GM12878 (cell line): ENCODE measurements around the gene TSPAN7. TPM values are rescaled to one million over a fixed set of nuclear protein-coding genes. Genes with fewer than 3 reads are reported as not detected.

ENCODE experiments used
- ATAC-seq: fragments of 200-7000 bp; cut with Tn5 transposase; 3 replicates; pipeline ENCODE4 v1.9.1; 2020; ENCODE audit warnings: mild to moderate bottlenecking, moderate library complexity
- BruUV-seq: library from RNA; stranded (reverse); fragments of 400-500 nt; replicated peaks from 2 replicates; lab custom pipeline; 2021; lab: Mats Ljungman, UMichigan
- CTCF ChIA-PET: fragments of 300-600 bp; sonication (Branson Sonifier 250); formaldehyde crosslinking; extraction: SDS; loops from one replicate; lab custom pipeline; 2021; ENCODE audit warnings: inconsistent platforms; lab: Yijun Ruan, JAX
- POLR2A ChIA-PET: fragments of 350-600 bp; formaldehyde crosslinking; extraction: SDS; loops from one replicate; lab custom pipeline; 2021; ENCODE audit warnings: inconsistent platforms; lab: Charles Lee
- RAD21 ChIA-PET: fragments of 300-600 bp; sonication (Branson Sonifier 250); formaldehyde crosslinking; loops from one replicate; lab custom pipeline; 2023; ENCODE audit warnings: antibody characterized with exemption; ENCODE audit not compliant: unreplicated experiment; lab: Charles Lee
- SMC1A ChIA-PET: fragments of 300-600 bp; sonication (Branson Sonifier 250); formaldehyde crosslinking; loops from one replicate; lab custom pipeline; 2023; ENCODE audit not compliant: unreplicated experiment, uncharacterized antibody; lab: Charles Lee
- DNase-seq: peaks from one replicate; pipeline ENCODE4 v3.0.0-alpha.2; 2011; ENCODE audit warnings: low read depth, low spot score
- FAIRE-seq: peaks from 3 replicates; lab custom pipeline; 2011; peaks lifted over from hg19 to GRCh38; lab: Jason Lieb, UNC
- H2AFZ ChIP-seq: 2 replicates; pipeline ENCODE4 v1.6.0; 2011; ENCODE audit warnings: low read depth, low read length, control low read depth; ENCODE audit not compliant: control insufficient read depth
- H3K27ac ChIP-seq: 2 replicates; pipeline ENCODE4 v1.5.1; 2011; ENCODE audit warnings: control low read depth; ENCODE audit not compliant: control insufficient read depth, insufficient read depth
- H3K27me3 ChIP-seq, 2 experiments: replicated peaks in 1 of 2; 2 replicates each; pipeline versions ENCODE4 v1.6.0 to v1.6.1; 2011; ENCODE audit warnings: low read length in 1 of 2; ENCODE audit not compliant: control insufficient read depth in 2 of 2, insufficient read depth in 2 of 2
- H3K36me3 ChIP-seq, 2 experiments: 2 replicates each; pipeline ENCODE4 v1.5.1; 2011; ENCODE audit warnings: low read length in 1 of 2; ENCODE audit not compliant: control insufficient read depth in 2 of 2, insufficient read depth in 2 of 2
- H3K4me1 ChIP-seq: 2 replicates; pipeline ENCODE4 v1.6.1; 2011; ENCODE audit warnings: mild to moderate bottlenecking, low read length, moderate library complexity, mixed read lengths; ENCODE audit not compliant: control insufficient read depth, insufficient read depth
- H3K4me2 ChIP-seq: 2 replicates; pipeline ENCODE4 v1.6.0; 2011; ENCODE audit warnings: control low read depth; ENCODE audit not compliant: control insufficient read depth, insufficient read depth
- H3K4me3 ChIP-seq: fragments of 200-600 bp; sonication (generic); 2 replicates; pipeline ENCODE4 v1.5.1; 2016
- H3K79me2 ChIP-seq: 2 replicates; pipeline ENCODE4 v1.6.0; 2011; ENCODE audit warnings: low read length; ENCODE audit not compliant: control insufficient read depth, insufficient read depth
- H3K9ac ChIP-seq: 2 replicates; pipeline ENCODE4 v1.8.0; 2011; ENCODE audit warnings: low read length, control low read depth, mixed read lengths; ENCODE audit not compliant: control insufficient read depth, insufficient read depth
- H3K9me3 ChIP-seq: replicated peaks from 3 replicates; pipeline ENCODE4 v1.5.1; 2011; ENCODE audit warnings: mild to moderate bottlenecking, low read length; ENCODE audit not compliant: control insufficient read depth, insufficient read depth
- H4K20me1 ChIP-seq: 2 replicates; pipeline ENCODE4 v1.6.0; 2011; ENCODE audit not compliant: control insufficient read depth, insufficient read depth
- BHLHE40 ChIP-seq, 2 experiments: fragments of 450-650 bp in 1 of 2; IDR thresholded peaks; 2 replicates each; pipeline ENCODE4 v1.6.1; 2011 to 2017; ENCODE audit warnings: low read depth in 2 of 2, borderline replicate concordance in 1 of 2, improper control_type of control experiment in 1 of 2, low read length in 1 of 2, mild to moderate bottlenecking in 1 of 2
- CUX1 ChIP-seq: IDR thresholded peaks from 2 replicates; pipeline ENCODE4 v1.6.1; 2012; ENCODE audit warnings: improper control_type of control experiment, low read depth, low read length; ENCODE audit not compliant: insufficient replicate concordance
- DPF2 ChIP-seq: fragments of 450-650 bp; IDR thresholded peaks from 2 replicates; pipeline ENCODE4 v1.6.1; 2017; ENCODE audit warnings: mild to moderate bottlenecking
- ELK1 ChIP-seq: IDR thresholded peaks from 2 replicates; pipeline ENCODE4 v1.6.1; 2012; ENCODE audit warnings: low read depth, low read length, improper control_type of control experiment
- IRF5 ChIP-seq: fragments of 450-650 bp; IDR thresholded peaks from 2 replicates; pipeline ENCODE4 v1.6.1; 2017; ENCODE audit warnings: borderline replicate concordance
- MEF2B ChIP-seq: fragments of 450-650 bp; IDR thresholded peaks from 2 replicates; pipeline ENCODE4 v1.6.1; 2018; ENCODE audit warnings: mild to moderate bottlenecking, moderate library complexity; ENCODE audit not compliant: partially characterized antibody, poor library complexity, severe bottlenecking
- NFIC ChIP-seq: IDR thresholded peaks from 2 replicates; pipeline ENCODE4 v1.6.1; 2012; ENCODE audit warnings: low read depth, mild to moderate bottlenecking, inconsistent platforms, low read length, moderate library complexity
- NR2F1 ChIP-seq: fragments of 450-650 bp; conservative IDR thresholded peaks from 2 replicates; pipeline ENCODE4 v1.6.1; 2017; ENCODE audit warnings: mild to moderate bottlenecking
- PAX8 ChIP-seq: fragments of 450-650 bp; IDR thresholded peaks from 2 replicates; pipeline ENCODE4 v1.6.1; 2017; ENCODE audit warnings: mild to moderate bottlenecking, moderate library complexity
- RBBP5 ChIP-seq: fragments of 200-600 bp; sonication (generic); conservative IDR thresholded peaks from 2 replicates; pipeline ENCODE4 v1.6.1; 2016
- SP1 ChIP-seq: IDR thresholded peaks from one replicate; pipeline ENCODE4 v1.6.1; 2011; ENCODE audit warnings: low read depth, low read length
- SREBF1 ChIP-seq: IDR thresholded peaks from 2 replicates; pipeline ENCODE4 v1.6.1; 2012; ENCODE audit warnings: mild to moderate bottlenecking, low read length
- STAT3 ChIP-seq: IDR thresholded peaks from 2 replicates; pipeline ENCODE4 v1.6.1; 2011; ENCODE audit warnings: low read depth, low read length, improper control_type of control experiment
- YY1 ChIP-seq: IDR thresholded peaks from 2 replicates; pipeline ENCODE4 v1.6.1; 2011; ENCODE audit warnings: low read depth, mild to moderate bottlenecking, low read length
- ZBED1 ChIP-seq: IDR thresholded peaks from 2 replicates; pipeline ENCODE4 v1.6.1; 2016; ENCODE audit warnings: borderline replicate concordance
- WGBS: methylation state at CpG from one replicate; pipeline ENCODE4 v1.1.6; 2016; ENCODE audit warnings: low lambda C conversion rate; ENCODE audit not compliant: insufficient replicate concordance, insufficient coverage; ENCODE audit errors: missing lambda C conversion rate; 5-methylcytosine and 5-hydroxymethylcytosine counted together
- in situ Hi-C: fragments of 300-500 bp; cut with MboI; formaldehyde crosslinking; loops from 9 replicates; pipeline ENCODE4 v1.14.3; 2018; ENCODE audit warnings: mixed read lengths
- intact Hi-C: fragments of 100-400 bp; cut with micrococcal nuclease; formaldehyde crosslinking; loops from one replicate; pipeline ENCODE4 v1.14.2; 2022; ENCODE audit not compliant: unreplicated experiment
- polyA plus RNA-seq, 11 experiments: library from polyadenylated mRNA; depleted of rRNA in 4 of 11; unstranded in 6 of 11; stranded (reverse) in 5 of 11; fragments of >200 nt; fragmentation: Nextera tagmentation in 4 of 11; fragmentation: Illumina TruSeq in 1 of 11; extraction: Ambion mirVana in 4 of 11; extraction: Trizol in 1 of 11; gene quantifications; 1 replicate in 1 of 11; 2 replicates in 10 of 11; pipeline versions ENCODE4 v1.2.1 to v1.2.3, GENCODE V29; 2011 to 2016; ENCODE audit warnings: inconsistent platforms in 2 of 11, missing spikeins in 2 of 11, low read depth in 1 of 11
- total RNA-seq, 4 experiments: library from RNA; depleted of rRNA in 3 of 4; stranded (reverse); fragments of >200 nt in 3 of 4; fragmentation: Illumina TruSeq in 1 of 4; extraction: Trizol in 1 of 4; gene quantifications; 2 replicates each; pipeline versions ENCODE4 v1.2.1 to v1.2.3, GENCODE V29; 2013 to 2021
- TF ChIP-seq, protein P1 (sequence below): fragments of 150-350 bp; IDR thresholded peaks from 2 replicates; pipeline ENCODE4 v1.6.1; 2014; ENCODE audit warnings: mild to moderate bottlenecking, low read depth, low read length

The TSPAN7 gene
- total and polyA plus RNA-seq, 10 of the 15 experiments (the other 5 are each of a cell fraction or from before 2014, with no cell fraction given), result 0.04 to 0.77 (median 0.14) TPM; not detected in 4

DNA sequence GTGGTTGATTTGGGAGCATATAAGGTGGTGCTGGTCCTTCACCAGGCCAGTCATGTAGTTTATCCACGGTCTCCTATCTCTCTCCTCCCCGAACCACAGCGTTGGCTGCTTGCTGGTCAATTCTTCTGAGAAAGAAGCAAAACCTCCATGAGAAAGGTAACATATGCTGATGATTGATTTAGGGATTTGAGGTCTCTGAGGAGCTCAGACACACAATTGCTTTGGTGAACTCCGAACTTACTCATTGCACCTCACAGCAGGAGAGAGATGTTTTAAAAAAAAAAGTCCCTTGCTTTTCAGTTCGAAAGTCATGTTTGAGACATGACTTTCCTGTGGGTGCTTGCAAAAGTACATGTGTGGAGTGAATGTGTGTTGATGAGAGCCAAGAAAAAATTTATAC is 100.2 kb downstream of the TSPAN7 start:
- H3K27me3 ChIP-seq, result no peaks in the 10 kb centered on the region; a peak in 1 of 4 replicates
- H3K4me3 ChIP-seq, result no peak overlapping the region
- SMC1A ChIA-PET, result interaction anchor here (3.2 kb wide), 1 partner anchor 11 kb away, joined by 25 read pairs; no protein-coding TSS in a partner anchor
- BruUV-seq, result no TSS peak
- POLR2A ChIA-PET, result no interaction called here
- H3K79me2 ChIP-seq, result no peaks in the 10 kb centered on the region
- H3K27ac ChIP-seq, result no peak overlapping the region
- RAD21 ChIA-PET, result interaction anchor here (0.8 to 1.8 kb wide), 6 partner anchors 10 to 535 kb away, joined by 3 to 17 read pairs (median 4); partner anchors contain the start of gene RPGR
- no peak overlapping the region for H2AFZ ChIP-seq
- CTCF ChIA-PET, result interaction anchor here (0.6 to 3.6 kb wide), 4 partner anchors 11 to 400 kb away, joined by 3 to 17 read pairs (median 7); no protein-coding TSS in a partner anchor
- peak; percentile 68 for ATAC-seq
- WGBS, result under 1% methylated on average over 5 of the region's 5 CpGs
- H3K9me3 ChIP-seq, result no peaks in the 10 kb centered on the region
- DNase-seq, result peak; percentile 38
- peaks cover 8% of the 10 kb centered on the region; the same call in 1 of the 2 replicates for H3K4me1 ChIP-seq
- no peak for FAIRE-seq
- intact Hi-C loops (loop anchor here (5.0 to 10.0 kb wide), 2 partner anchors 493 to 976 kb away; no protein-coding TSS in a partner anchor), in situ Hi-C loops (loop anchor here (10.0 kb wide), 1 partner anchor 483 kb away; no protein-coding TSS in a partner anchor)
- no peak overlapping the region for H3K9ac ChIP-seq
- no peak overlapping the region for H3K4me2 ChIP-seq
- H3K36me3 ChIP-seq, result no peaks in the 10 kb centered on the region
- H4K20me1 ChIP-seq, result no peaks in the 10 kb centered on the region
- TF ChIP-seq SP1, result no peak
- peak; percentile 76 for TF ChIP-seq MEF2B
- TF ChIP-seq, protein P1, sequence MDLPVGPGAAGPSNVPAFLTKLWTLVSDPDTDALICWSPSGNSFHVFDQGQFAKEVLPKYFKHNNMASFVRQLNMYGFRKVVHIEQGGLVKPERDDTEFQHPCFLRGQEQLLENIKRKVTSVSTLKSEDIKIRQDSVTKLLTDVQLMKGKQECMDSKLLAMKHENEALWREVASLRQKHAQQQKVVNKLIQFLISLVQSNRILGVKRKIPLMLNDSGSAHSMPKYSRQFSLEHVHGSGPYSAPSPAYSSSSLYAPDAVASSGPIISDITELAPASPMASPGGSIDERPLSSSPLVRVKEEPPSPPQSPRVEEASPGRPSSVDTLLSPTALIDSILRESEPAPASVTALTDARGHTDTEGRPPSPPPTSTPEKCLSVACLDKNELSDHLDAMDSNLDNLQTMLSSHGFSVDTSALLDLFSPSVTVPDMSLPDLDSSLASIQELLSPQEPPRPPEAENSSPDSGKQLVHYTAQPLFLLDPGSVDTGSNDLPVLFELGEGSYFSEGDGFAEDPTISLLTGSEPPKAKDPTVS, result no peak
- no peak for TF ChIP-seq IRF5
- no peak for TF ChIP-seq BHLHE40 (IDR thresholded peaks at IDR 0.05; ENCODE audit: borderline replicate concordance in 1 of 2, low read depth in 2 of 2, low read length in 1 of 2)
- no peak for TF ChIP-seq PAX8
- TF ChIP-seq STAT3, result no peak
- no peak for TF ChIP-seq ELK1
- TF ChIP-seq DPF2, result no peak
- TF ChIP-seq NR2F1, result 0 out of 2 replicates have a peak, but pooled peaks have one; percentile 10
- TF ChIP-seq SREBF1, result no peak
- TF ChIP-seq YY1, result no peak
- TF ChIP-seq RBBP5, result no peak
- TF ChIP-seq CUX1, result no peak
- 0 out of 2 replicates have a peak, but pooled peaks have one; percentile 19 for TF ChIP-seq ZBED1
- peak; percentile 46; the same call in 1 of the 2 replicates for TF ChIP-seq NFIC
